H1 (cell line): ENCODE measurements around the gene SLC25A12. TPM values are rescaled to one million over a fixed set of nuclear protein-coding genes. Genes with fewer than 3 reads are reported as not detected.

Source experiments
- CTCF ChIA-PET: fragments of 300-600 bp; sonication (Branson Sonifier 250); formaldehyde crosslinking; loops from one replicate; lab custom pipeline; 2021; ENCODE audit not compliant: partially characterized antibody; lab: Charles Lee
- POLR2A ChIA-PET: fragments of 300-600 bp; sonication (Branson Sonifier 250); formaldehyde crosslinking; loops from one replicate; lab custom pipeline; 2021; ENCODE audit warnings: inconsistent platforms; ENCODE audit not compliant: partially characterized antibody; lab: Charles Lee
- DNase-seq, 2 experiments: peaks; one replicate each; pipeline versions ENCODE4 v3.0.0 to v3.0.0-alpha.2; 2010 to 2022; ENCODE audit warnings: low spot score in 2 of 2, low read depth in 1 of 2, mixed read lengths in 1 of 2
- FAIRE-seq: peaks from 2 replicates; lab custom pipeline; 2011; peaks lifted over from hg19 to GRCh38; lab: Jason Lieb, UNC
- H2AFZ ChIP-seq: 2 replicates; pipeline ENCODE4 v1.8.1; 2012; ENCODE audit warnings: low read length, inconsistent platforms
- H2AK5ac ChIP-seq: 2 replicates; pipeline ENCODE4 v1.6.1; 2013; ENCODE audit warnings: low read depth, low read length
- H2BK120ac ChIP-seq: replicated peaks from 2 replicates; pipeline ENCODE3; 2013; ENCODE audit warnings: low read depth, low read length, inconsistent platforms
- H2BK12ac ChIP-seq: 2 replicates; pipeline ENCODE4 v1.6.1; 2013; ENCODE audit warnings: low read depth, low read length
- H2BK15ac ChIP-seq: 2 replicates; pipeline ENCODE4 v1.6.1; 2013; ENCODE audit warnings: low read length
- H2BK20ac ChIP-seq: 2 replicates; pipeline ENCODE4 v1.6.1; 2013; ENCODE audit warnings: low read length
- H2BK5ac ChIP-seq: 2 replicates; pipeline ENCODE4 v1.6.1; 2013; ENCODE audit warnings: low read depth, low read length
- H3K14ac ChIP-seq: 2 replicates; pipeline ENCODE4 v1.6.1; 2013; ENCODE audit warnings: inconsistent platforms; ENCODE audit not compliant: insufficient read length
- H3K18ac ChIP-seq: 2 replicates; pipeline ENCODE4 v1.6.1; 2013; ENCODE audit warnings: low read length; ENCODE audit errors: extremely low read depth
- H3K23ac ChIP-seq: 2 replicates; pipeline ENCODE4 v1.6.1; 2013; ENCODE audit warnings: inconsistent platforms; ENCODE audit not compliant: insufficient read length
- H3K23me2 ChIP-seq: 2 replicates; pipeline ENCODE4 v1.6.1; 2013; ENCODE audit warnings: low read depth, low read length
- H3K27ac ChIP-seq: 2 replicates; pipeline ENCODE4 v1.6.1; 2011; ENCODE audit warnings: low read depth, low read length, inconsistent platforms
- H3K27me3 ChIP-seq, 4 experiments: replicated peaks in 1 of 4; 1 replicate in 1 of 4; 2 replicates in 3 of 4; pipeline versions ENCODE4 v1.6.1 to v1.8.1; 2011 to 2013; ENCODE audit warnings: low read length in 3 of 4, mild to moderate bottlenecking in 3 of 4, inconsistent platforms in 2 of 4, mixed read lengths in 2 of 4, moderate library complexity in 1 of 4; ENCODE audit not compliant: control insufficient read depth in 3 of 4, insufficient read depth in 3 of 4; ENCODE audit errors: extremely low read depth in 1 of 4
- H3K36me3 ChIP-seq, 4 experiments: 2 replicates each; pipeline versions ENCODE4 v1.6.1 to v1.8.1; 2011 to 2013; ENCODE audit warnings: mild to moderate bottlenecking in 4 of 4, low read length in 3 of 4, moderate library complexity in 2 of 4, control low read depth in 1 of 4, inconsistent platforms in 1 of 4; ENCODE audit not compliant: insufficient read depth in 4 of 4, control insufficient read depth in 2 of 4
- H3K4ac ChIP-seq: replicated peaks from 2 replicates; pipeline ENCODE3; 2013; ENCODE audit warnings: low read length, low read depth, mixed read lengths, inconsistent platforms; ENCODE audit not compliant: insufficient read length
- H3K4me1 ChIP-seq, 4 experiments: replicated peaks in 1 of 4; 1 replicate in 1 of 4; 2 replicates in 3 of 4; pipeline versions ENCODE4 v1.6.1 to v1.8.1; 2011 to 2013; ENCODE audit warnings: low read length in 3 of 4, inconsistent platforms in 2 of 4, mixed read lengths in 1 of 4; ENCODE audit not compliant: insufficient read depth in 4 of 4, control insufficient read depth in 3 of 4
- H3K4me2 ChIP-seq, 2 experiments: 2 replicates each; pipeline versions ENCODE4 v1.6.1 to v1.8.1; 2011 to 2013; ENCODE audit warnings: low read depth in 2 of 2, low read length in 2 of 2, control low read depth in 1 of 2, inconsistent platforms in 1 of 2, mild to moderate bottlenecking in 1 of 2; ENCODE audit not compliant: insufficient read depth in 1 of 2
- H3K4me3 ChIP-seq, 4 experiments: fragments of 200-600, 300-600 bp in 1 of 4; sonication (generic), shearing (Covaris generic), sonication (Bioruptor Twin) in 1 of 4; 2 replicates each; pipeline versions ENCODE4 v1.5.1 to v1.8.1; 2011 to 2016; ENCODE audit warnings: low read length in 4 of 4, low read depth in 3 of 4, control low read depth in 2 of 4, inconsistent platforms in 2 of 4, mild to moderate bottlenecking in 2 of 4, mixed read lengths in 1 of 4, moderate library complexity in 1 of 4; ENCODE audit not compliant: insufficient read depth in 2 of 4; ENCODE audit errors: extremely low read depth in 1 of 4
- H3K56ac ChIP-seq: replicated peaks from 2 replicates; pipeline ENCODE3; 2013; ENCODE audit warnings: low read depth, mild to moderate bottlenecking, mixed read lengths, low read length, inconsistent platforms; ENCODE audit not compliant: insufficient read length
- H3K79me1 ChIP-seq: 2 replicates; pipeline ENCODE4 v1.6.1; 2013; ENCODE audit warnings: low read depth, low read length, control low read depth
- H3K79me2 ChIP-seq, 2 experiments: 2 replicates each; pipeline versions ENCODE4 v1.6.1 to v1.8.1; 2012 to 2013; ENCODE audit warnings: low read length in 2 of 2, mild to moderate bottlenecking in 2 of 2, inconsistent platforms in 1 of 2; ENCODE audit not compliant: insufficient read depth in 2 of 2, control insufficient read depth in 1 of 2
- H3K9ac ChIP-seq, 4 experiments: replicated peaks in 1 of 4; 1 replicate in 1 of 4; 2 replicates in 3 of 4; pipeline versions ENCODE4 v1.6.1 to v1.8.1; 2011 to 2013; ENCODE audit warnings: low read depth in 3 of 4, low read length in 3 of 4, control low read depth in 2 of 4, mild to moderate bottlenecking in 2 of 4, moderate library complexity in 2 of 4, inconsistent platforms in 1 of 4; ENCODE audit errors: extremely low read depth in 1 of 4
- H3K9me3 ChIP-seq, 2 experiments: 2 replicates each; pipeline versions ENCODE4 v1.6.1 to v1.8.1; 2012 to 2013; ENCODE audit warnings: mild to moderate bottlenecking in 2 of 2, moderate library complexity in 2 of 2, control low read depth in 1 of 2, inconsistent platforms in 1 of 2, low read depth in 1 of 2, low read length in 1 of 2, mixed read lengths in 1 of 2; ENCODE audit not compliant: insufficient read depth in 2 of 2
- H4K20me1 ChIP-seq, 2 experiments: replicated peaks in 1 of 2; 2 replicates each; pipeline versions ENCODE3 to v1.8.1; 2011 to 2013; ENCODE audit warnings: inconsistent platforms in 2 of 2, low read length in 2 of 2, mild to moderate bottlenecking in 1 of 2; ENCODE audit not compliant: insufficient read depth in 2 of 2, control insufficient read depth in 1 of 2
- H4K5ac ChIP-seq: 2 replicates; pipeline ENCODE4 v1.6.1; 2013; ENCODE audit warnings: low read length, low read depth, mixed read lengths, inconsistent platforms; ENCODE audit not compliant: insufficient read length
- H4K8ac ChIP-seq: 2 replicates; pipeline ENCODE4 v1.8.0; 2013; ENCODE audit warnings: mild to moderate bottlenecking, moderate library complexity, low read length, inconsistent platforms; ENCODE audit not compliant: insufficient read depth; ENCODE audit errors: extremely low read depth
- H4K91ac ChIP-seq: replicated peaks from 2 replicates; pipeline ENCODE3; 2013; ENCODE audit warnings: low read length, mixed read lengths, inconsistent platforms; ENCODE audit not compliant: insufficient read length
- CHD1 ChIP-seq: IDR thresholded peaks from 2 replicates; pipeline ENCODE4 v1.6.1; 2012; ENCODE audit warnings: low read depth, low read length, improper control_type of control experiment
- EGR1 ChIP-seq: IDR thresholded peaks from 2 replicates; pipeline ENCODE4 v1.6.1; 2011; ENCODE audit warnings: low read depth, low read length, borderline replicate concordance
- EP300 ChIP-seq, 2 experiments: IDR thresholded peaks; 1 replicate in 1 of 2; 2 replicates in 1 of 2; pipeline ENCODE4 v1.6.1; 2011 to 2012; ENCODE audit warnings: low read depth in 2 of 2, low read length in 2 of 2, mild to moderate bottlenecking in 2 of 2, borderline replicate concordance in 1 of 2, inconsistent platforms in 1 of 2, moderate library complexity in 1 of 2
- MAX ChIP-seq: IDR thresholded peaks from 2 replicates; pipeline ENCODE4 v1.6.1; 2012; ENCODE audit warnings: inconsistent platforms
- POLR2A ChIP-seq, 2 experiments: IDR thresholded peaks; 1 replicate in 1 of 2; 2 replicates in 1 of 2; pipeline ENCODE4 v1.6.1; 2011; ENCODE audit warnings: low read depth in 2 of 2, low read length in 2 of 2, mild to moderate bottlenecking in 2 of 2; ENCODE audit errors: control extremely low read depth in 1 of 2
- RAD21 ChIP-seq, 2 experiments: IDR thresholded peaks in 1 of 2; conservative IDR thresholded peaks in 1 of 2; 2 replicates each; pipeline ENCODE4 v1.6.1; 2011; ENCODE audit warnings: low read depth in 2 of 2, low read length in 2 of 2, improper control_type of control experiment in 1 of 2, inconsistent platforms in 1 of 2, mild to moderate bottlenecking in 1 of 2, moderate library complexity in 1 of 2
- RFX5 ChIP-seq: IDR thresholded peaks from 2 replicates; pipeline ENCODE4 v1.6.1; 2011; ENCODE audit warnings: low read depth, low read length, improper control_type of control experiment, borderline replicate concordance
- SP1 ChIP-seq: IDR thresholded peaks from 2 replicates; pipeline ENCODE4 v1.6.1; 2011; ENCODE audit warnings: low read depth, low read length
- SP2 ChIP-seq: IDR thresholded peaks from 2 replicates; pipeline ENCODE4 v1.6.1; 2012; ENCODE audit warnings: mild to moderate bottlenecking, low read length, inconsistent platforms
- SP4 ChIP-seq: IDR thresholded peaks from 2 replicates; pipeline ENCODE4 v1.6.1; 2012; ENCODE audit warnings: low read length, inconsistent platforms
- TAF7 ChIP-seq: optimal IDR thresholded peaks from 2 replicates; pipeline ENCODE3; 2011; ENCODE audit warnings: low read depth, mild to moderate bottlenecking, inconsistent platforms, low read length, moderate library complexity, borderline replicate concordance
- TCF12 ChIP-seq: IDR thresholded peaks from 2 replicates; pipeline ENCODE4 v1.6.1; 2011; ENCODE audit warnings: low read depth, mild to moderate bottlenecking, low read length
- WGBS, 2 experiments: shearing (Covaris generic) in 1 of 2; methylation state at CpG; one replicate each; pipeline versions ENCODE4 v1.1.6 to v1.1.7; 2013 to 2015; ENCODE audit warnings: low lambda C conversion rate in 2 of 2, mixed read lengths in 2 of 2, inconsistent platforms in 1 of 2, low coverage in 1 of 2, missing lambda C conversion rate in 1 of 2; ENCODE audit not compliant: insufficient replicate concordance in 2 of 2, insufficient coverage in 1 of 2, insufficient read length in 1 of 2; ENCODE audit errors: extremely low coverage in 1 of 2, missing lambda C conversion rate in 1 of 2; 5-methylcytosine and 5-hydroxymethylcytosine counted together
- polyA plus RNA-seq, 7 experiments: library from polyadenylated mRNA; depleted of rRNA in 3 of 7; stranded (reverse) in 5 of 7; unstranded in 2 of 7; fragments of >200 nt in 5 of 7; fragments of 200-250 nt in 2 of 7; gene quantifications; 1 replicate in 5 of 7; 2 replicates in 1 of 7; 4 replicates in 1 of 7; pipeline versions ENCODE4 v1.2.1 to v1.2.3, GENCODE V29; 2011 to 2013; ENCODE audit warnings: missing spikeins in 2 of 7, mixed read lengths in 2 of 7
- total RNA-seq: library from RNA; stranded (reverse); fragmentation: NEBNext Ultra II Directional; extraction: Animal tissue kit (Norgen Biotek cat#: 25700); gene quantifications from 2 replicates; pipeline ENCODE4 v1.2.1, GENCODE V29; 2021

Gene SLC25A12
- total and polyA plus RNA-seq, 2 of the 8 experiments (the other 6 are each of a cell fraction or from before 2014, with no cell fraction given) = 7.7 to 10.2 TPM

GRCh38 chr2:171864357-171864985 lies 29.6 kb downstream of the SLC25A12 start:
- Histone ChIP-seq H4K20me1 (no peaks in the 10 kb centered on the region), H4K91ac (no peak overlapping the region), H3K4ac (no peak overlapping the region), H3K36me3 (peaks cover 0 to 12% (median 3%) of the 10 kb centered on the region in 4 experiments; a peak in 3 of 8 replicates), H3K27ac (no peak overlapping the region), H3K4me1 (no peaks in the 10 kb centered on the region), H3K4me3 (no peak overlapping the region), H2BK12ac (no peak overlapping the region), H3K27me3 (no peaks in the 10 kb centered on the region), H3K14ac (no peak overlapping the region), H3K23me2 (no peaks in the 10 kb centered on the region), H3K4me2 (no peak overlapping the region), H2BK5ac (no peak overlapping the region), H3K9me3 (peaks cover 0 to 11% of the 10 kb centered on the region in 2 experiments; a peak in 1 of 4 replicates), H3K23ac (no peak overlapping the region), H2AFZ (no peak overlapping the region), H4K5ac (no peak overlapping the region), H2AK5ac (no peak overlapping the region), H3K79me2 (no peaks in the 10 kb centered on the region), H3K9ac (no peak overlapping the region), H2BK120ac (no peak overlapping the region), H3K56ac (no peak overlapping the region), H4K8ac (no peak overlapping the region), H3K79me1 (no peaks in the 10 kb centered on the region), H2BK20ac (no peak overlapping the region), H2BK15ac (no peak overlapping the region), H3K18ac (no peak overlapping the region)
- no peak for FAIRE-seq
- POLR2A ChIA-PET = no interaction called here
- CTCF ChIA-PET = interaction anchor here (1.4 kb wide), 1 partner anchor 263 kb away, joined by 3 read pairs; no protein-coding TSS in a partner anchor
- no peak for DNase-seq
- 93% methylated on average over 5 of the region's 5 CpGs; no CpG with 5 or more reads in 1 of the 2 experiments for WGBS, 2 experiments
- TF ChIP-seq CHD1 = no peak
- TF ChIP-seq SP4 = no peak
- TF ChIP-seq TAF7 = no peak
- no peak for TF ChIP-seq MAX
- TF ChIP-seq TCF12 = no peak
- no peak for TF ChIP-seq EGR1
- no peak for TF ChIP-seq SP2
- no peak for TF ChIP-seq POLR2A (IDR thresholded peaks at IDR 0.05; ENCODE audit: control extremely low read depth in 1 of 2, low read depth in 2 of 2, low read length in 2 of 2)
- TF ChIP-seq EP300 (IDR thresholded peaks at IDR 0.05; ENCODE audit: borderline replicate concordance in 1 of 2, low read depth in 2 of 2, low read length in 2 of 2) = no peak
- no peak for TF ChIP-seq RFX5
- no peak for TF ChIP-seq SP1
- TF ChIP-seq RAD21 (IDR thresholded peaks at IDR 0.05 in 1 of 2, conservative IDR thresholded peaks at IDR 0.05 in 1 of 2; ENCODE audit: low read depth in 2 of 2, low read length in 2 of 2) = no peak
